HEK293 (cell line): Measurements from ENCODE around the gene HES1.

ENCODE experiments used
- GLIS2 ChIP-seq: fragments of 450-650 bp; formaldehyde crosslinking; IDR thresholded peaks from 2 replicates; pipeline ENCODE4 v1.5.1; 2016; ENCODE audit warnings: missing biosample characterization, missing genetic modification characterization
- HIC1 ChIP-seq: fragments of 450-650 bp; formaldehyde crosslinking; IDR thresholded peaks from 2 replicates; pipeline ENCODE4 v1.5.1; 2016; ENCODE audit warnings: missing biosample characterization, missing genetic modification characterization
- KLF1 ChIP-seq: fragments of 450-650 bp; formaldehyde crosslinking; IDR thresholded peaks from 2 replicates; pipeline ENCODE4 v1.5.1; 2016; ENCODE audit warnings: missing biosample characterization, missing genetic modification characterization
- KLF17 ChIP-seq: fragments of 450-650 bp; formaldehyde crosslinking; IDR thresholded peaks from 2 replicates; pipeline ENCODE4 v1.5.1; 2016; ENCODE audit warnings: missing biosample characterization, missing genetic modification characterization
- KLF7 ChIP-seq: fragments of 450-650 bp; formaldehyde crosslinking; IDR thresholded peaks from 2 replicates; pipeline ENCODE4 v1.5.1; 2016; ENCODE audit warnings: missing biosample characterization, missing genetic modification characterization, borderline replicate concordance
- KLF8 ChIP-seq: fragments of 450-650 bp; formaldehyde crosslinking; IDR thresholded peaks from 2 replicates; pipeline ENCODE4 v1.5.1; 2016; ENCODE audit warnings: missing biosample characterization, missing genetic modification characterization
- PRDM4 ChIP-seq: fragments of 450-650 bp; formaldehyde crosslinking; IDR thresholded peaks from 2 replicates; pipeline ENCODE4 v1.5.1; 2017; ENCODE audit warnings: missing biosample characterization, missing genetic modification characterization
- TCF7L2 ChIP-seq: IDR thresholded peaks from 2 replicates; pipeline ENCODE4 v1.6.1; 2011; ENCODE audit warnings: low read depth, mild to moderate bottlenecking, inconsistent platforms, low read length, moderate library complexity, borderline replicate concordance
- WT1 ChIP-seq: fragments of 450-650 bp; formaldehyde crosslinking; IDR thresholded peaks from 2 replicates; pipeline ENCODE4 v1.5.1; 2016; ENCODE audit warnings: missing biosample characterization, missing genetic modification characterization
- YY1 ChIP-seq: fragments of 450-650 bp; formaldehyde crosslinking; IDR thresholded peaks from 2 replicates; pipeline ENCODE4 v1.5.1; 2018; ENCODE audit warnings: missing biosample characterization, missing genetic modification characterization
- ZBTB26 ChIP-seq: fragments of 450-650 bp; formaldehyde crosslinking; optimal IDR thresholded peaks from 2 replicates; pipeline ENCODE3; 2016; ENCODE audit warnings: missing biosample characterization, mild to moderate bottlenecking, missing genetic modification characterization
- ZBTB8A ChIP-seq: fragments of 450-650 bp; formaldehyde crosslinking; IDR thresholded peaks from 2 replicates; pipeline ENCODE4 v1.5.1; 2016; ENCODE audit warnings: missing biosample characterization, missing genetic modification characterization
- ZIC2 ChIP-seq: fragments of 450-650 bp; formaldehyde crosslinking; IDR thresholded peaks from 2 replicates; pipeline ENCODE4 v1.5.1; 2016; ENCODE audit warnings: missing biosample characterization, missing genetic modification characterization
- ZNF121 ChIP-seq: fragments of 450-650 bp; formaldehyde crosslinking; IDR thresholded peaks from 2 replicates; pipeline ENCODE4 v1.5.1; 2016; ENCODE audit warnings: missing biosample characterization, missing genetic modification characterization
- ZNF133 ChIP-seq: fragments of 450-650 bp; formaldehyde crosslinking; IDR thresholded peaks from 2 replicates; pipeline ENCODE4 v1.5.1; 2016; ENCODE audit warnings: missing biosample characterization, missing genetic modification characterization
- ZNF138 ChIP-seq: fragments of 450-650 bp; formaldehyde crosslinking; IDR thresholded peaks from 2 replicates; pipeline ENCODE4 v1.5.1; 2016; ENCODE audit warnings: missing biosample characterization, missing genetic modification characterization, borderline replicate concordance
- ZNF175 ChIP-seq: fragments of 450-650 bp; formaldehyde crosslinking; IDR thresholded peaks from 2 replicates; pipeline ENCODE4 v1.5.1; 2016; ENCODE audit warnings: missing biosample characterization, missing genetic modification characterization
- ZNF335 ChIP-seq: fragments of 450-650 bp; formaldehyde crosslinking; conservative IDR thresholded peaks from 2 replicates; pipeline ENCODE4 v1.5.1; 2016; ENCODE audit warnings: missing biosample characterization, missing genetic modification characterization
- ZNF37A ChIP-seq: fragments of 450-650 bp; IDR thresholded peaks from 2 replicates; pipeline ENCODE4 v1.5.1; 2018; ENCODE audit warnings: missing biosample characterization, missing genetic modification characterization
- ZNF416 ChIP-seq: fragments of 450-650 bp; formaldehyde crosslinking; IDR thresholded peaks from 2 replicates; pipeline ENCODE4 v1.5.1; 2016; ENCODE audit warnings: missing biosample characterization, missing genetic modification characterization
- ZNF510 ChIP-seq: fragments of 450-650 bp; formaldehyde crosslinking; IDR thresholded peaks from 2 replicates; pipeline ENCODE4 v1.5.1; 2018; ENCODE audit warnings: mild to moderate bottlenecking, missing genetic modification characterization, missing biosample characterization; ENCODE audit not compliant: insufficient replicate concordance
- ZNF561 ChIP-seq: fragments of 450-650 bp; IDR thresholded peaks from 2 replicates; pipeline ENCODE4 v1.5.1; 2018; ENCODE audit warnings: missing biosample characterization, missing genetic modification characterization, borderline replicate concordance
- ZNF580 ChIP-seq: fragments of 450-650 bp; formaldehyde crosslinking; IDR thresholded peaks from 2 replicates; pipeline ENCODE4 v1.5.1; 2016; ENCODE audit warnings: missing biosample characterization, missing genetic modification characterization
- ZNF629 ChIP-seq: fragments of 450-650 bp; formaldehyde crosslinking; IDR thresholded peaks from 2 replicates; pipeline ENCODE4 v1.5.1; 2017; ENCODE audit warnings: missing biosample characterization, missing genetic modification characterization
- ZNF639 ChIP-seq: fragments of 450-650 bp; formaldehyde crosslinking; IDR thresholded peaks from 2 replicates; pipeline ENCODE4 v1.5.1; 2016; ENCODE audit warnings: missing biosample characterization, missing genetic modification characterization
- ZNF670 ChIP-seq: fragments of 450-650 bp; formaldehyde crosslinking; IDR thresholded peaks from 2 replicates; pipeline ENCODE4 v1.5.1; 2016; ENCODE audit warnings: missing biosample characterization, missing genetic modification characterization, low read depth
- ZNF76 ChIP-seq: fragments of 450-650 bp; formaldehyde crosslinking; IDR thresholded peaks from 2 replicates; pipeline ENCODE4; 2016; ENCODE audit warnings: low read depth, missing biosample characterization, missing genetic modification characterization, borderline replicate concordance
- ZNF792 ChIP-seq: fragments of 450-650 bp; formaldehyde crosslinking; IDR thresholded peaks from 2 replicates; pipeline ENCODE4 v1.5.1; 2016; ENCODE audit warnings: missing biosample characterization, missing genetic modification characterization
- ZNF830 ChIP-seq: fragments of 450-650 bp; IDR thresholded peaks from 2 replicates; pipeline ENCODE4 v1.5.0; 2018; ENCODE audit warnings: missing biosample characterization, missing genetic modification characterization, low read depth, mild to moderate bottlenecking, moderate library complexity
- ZSCAN30 ChIP-seq: fragments of 450-650 bp; IDR thresholded peaks from 2 replicates; pipeline ENCODE4 v1.5.1; 2018; ENCODE audit warnings: missing biosample characterization, mild to moderate bottlenecking, missing genetic modification characterization, moderate library complexity

The HES1 gene

GRCh38 chr3:194141415-194142155, 5.6 kb downstream of the HES1 start (continued):
- TF ChIP-seq ZNF175 (tag by site-specific recombination) = no peak
- no peak for TF ChIP-seq ZNF580 (tag by site-specific recombination)
- TF ChIP-seq ZNF792 = peak; percentile 99
- peak; percentile 61 for TF ChIP-seq PRDM4 (tag by site-specific recombination)
- no peak for TF ChIP-seq ZNF670
- peak; percentile 95 for TF ChIP-seq ZBTB8A (tag by site-specific recombination)
- no peak for TF ChIP-seq ZNF510 (tag by site-specific recombination)
- TF ChIP-seq ZNF416 = no peak
- peak; percentile 37; the same call in 1 of the 2 replicates for TF ChIP-seq ZNF121 (tag by site-specific recombination)
- TF ChIP-seq KLF1 = no peak; the same call in 1 of the 2 replicates
- TF ChIP-seq KLF7 (tag by site-specific recombination) = peak; percentile 47; the same call in 1 of the 2 replicates
- TF ChIP-seq ZNF639 (tag by site-specific recombination) = peak; percentile 73
- no peak; the same call in 1 of the 2 replicates for TF ChIP-seq KLF8
- TF ChIP-seq ZNF629 (tag by site-specific recombination) = peak; percentile 56; the same call in 1 of the 2 replicates
- peak; percentile 54; the same call in 1 of the 2 replicates for TF ChIP-seq KLF17
- TF ChIP-seq ZNF76 = peak; percentile 65; the same call in 1 of the 2 replicates
- no peak for TF ChIP-seq TCF7L2
- peak; percentile 94 for TF ChIP-seq ZNF335 (tag by site-specific recombination)
- TF ChIP-seq ZNF561 (tag by site-specific recombination) = peak; percentile 67; the same call in 1 of the 2 replicates
- peak; percentile 66 for TF ChIP-seq GLIS2 (tag by site-specific recombination)
- no peak for TF ChIP-seq ZNF830 (tag by site-specific recombination)
- peak; percentile 96 for TF ChIP-seq ZSCAN30 (tag by site-specific recombination)
- TF ChIP-seq WT1 (tag by site-specific recombination) = peak; percentile 28; the same call in 1 of the 2 replicates
- TF ChIP-seq ZBTB26 (tag by site-specific recombination) = peak; percentile 15
- TF ChIP-seq ZNF37A (tag by site-specific recombination) = 0 out of 2 replicates have a peak, but pooled peaks have one; percentile 11
- peak; percentile 54; the same call in 1 of the 2 replicates for TF ChIP-seq YY1 (tag by site-specific recombination)
- TF ChIP-seq HIC1 (tag by site-specific recombination) = peak; percentile 78
- peak; percentile 92 for TF ChIP-seq ZIC2 (tag by site-specific recombination)
- TF ChIP-seq ZNF138 (tag by site-specific recombination) = no peak
- TF ChIP-seq ZNF133 (tag by site-specific recombination) = no peak
